Activated CD4-positive, alpha-beta T cell treated with anti-CD3 and anti-CD28 coated beads for 1 hour (primary cell): Measurements from ENCODE around the gene ABCC1.

Experiments used
- DNase-seq: peaks from one replicate; pipeline ENCODE4 v3.0.0-alpha.2; 2020

Gene ABCC1

GRCh38 chr16:16025214-16025968 is 76.0 kb downstream of the ABCC1 start:
- no peak for DNase-seq

GRCh38 chr16:16027728-16028310 is 78.4 kb downstream of the ABCC1 start:
- DNase-seq, result no peak

DNA sequence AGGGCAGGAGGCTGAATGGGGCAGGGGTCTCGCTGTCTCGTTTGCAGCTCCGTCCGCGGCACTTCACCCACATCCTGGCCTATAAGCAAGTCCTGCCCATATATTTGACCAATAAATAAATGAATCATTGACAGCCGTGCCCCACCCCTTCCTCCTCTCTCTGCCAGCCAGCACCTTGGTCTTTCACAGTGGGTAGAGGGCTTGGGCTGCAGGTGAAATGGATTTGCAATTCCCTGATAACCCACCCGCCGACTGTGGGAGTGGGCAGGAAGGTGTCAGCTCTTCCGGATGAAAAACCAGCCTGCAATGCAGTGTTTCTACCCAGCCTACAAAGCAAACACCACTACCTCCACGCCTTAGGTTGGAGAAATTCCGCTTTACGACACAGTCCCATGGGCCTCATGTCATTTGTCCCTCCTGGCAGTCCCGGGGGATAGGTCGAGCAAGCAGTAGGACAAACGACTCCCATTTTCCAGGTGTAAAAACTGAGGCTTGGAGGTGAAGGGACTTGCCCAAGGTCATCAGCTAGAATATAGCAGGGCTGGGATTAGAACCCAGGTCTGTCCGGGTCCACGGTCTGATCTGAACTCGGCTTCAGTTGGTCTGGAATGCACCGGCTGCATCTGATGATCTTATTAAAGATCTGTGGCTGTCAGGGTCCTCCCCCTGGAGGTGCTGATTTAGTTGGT is 79.0 kb downstream of the ABCC1 start:
- DNase-seq, result no peak

DNA sequence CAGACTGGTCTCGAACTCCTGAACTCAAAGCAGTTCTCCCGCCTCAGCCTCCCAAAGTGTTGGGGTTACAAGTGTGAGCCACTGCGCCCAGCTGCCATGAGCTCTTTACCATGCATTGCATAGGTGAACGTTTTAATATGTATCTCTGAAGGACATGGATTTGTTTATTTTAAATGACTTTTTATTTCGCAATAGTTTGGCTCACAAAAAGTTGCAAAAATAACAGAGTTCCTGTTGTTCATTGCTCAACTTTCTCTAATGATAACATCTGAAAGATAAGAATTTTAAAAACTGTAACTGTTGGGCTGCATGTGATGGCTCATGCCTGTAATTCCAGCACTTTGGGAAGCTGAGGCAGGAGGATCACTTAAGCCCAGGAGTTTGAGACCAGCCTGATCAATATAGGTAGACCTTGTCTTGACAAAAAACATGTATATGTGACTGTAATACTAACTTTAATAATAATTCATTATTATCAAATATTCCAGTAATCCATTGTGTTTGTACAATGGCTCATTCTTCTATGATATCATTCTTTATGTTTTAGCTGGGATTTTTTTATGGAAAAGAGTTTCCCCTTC is 80.1 kb downstream of the ABCC1 start:
- no peak for DNase-seq

DNA sequence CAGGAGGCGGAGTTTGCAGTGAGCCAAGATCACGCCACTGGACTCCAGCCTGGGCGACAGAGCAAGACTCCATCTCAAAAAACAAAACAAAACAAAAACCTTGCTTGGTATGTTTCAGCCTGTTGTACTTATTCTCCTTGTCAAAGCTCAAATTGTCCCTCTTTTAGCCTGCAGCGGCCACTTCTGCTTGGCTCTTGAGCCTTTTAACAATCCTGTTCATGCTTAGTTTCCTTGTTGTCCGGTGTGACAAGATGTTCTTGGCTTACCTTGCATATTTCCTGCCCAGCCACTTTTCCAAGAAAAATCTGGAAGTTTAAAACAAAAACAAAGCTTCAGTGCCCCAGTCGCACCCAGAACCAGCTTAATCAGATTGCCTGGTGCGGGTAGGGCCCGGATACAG is 81.0 kb downstream of the ABCC1 start:
- no peak for DNase-seq

- DNase-seq, result no peak
These were observed 82.0 kb downstream of the ABCC1 start for GRCh38 chr16:16031401-16031800.

- DNase-seq, result no peak
These were observed 83.0 kb downstream of the ABCC1 start for GRCh38 chr16:16032271-16032979.

DNA sequence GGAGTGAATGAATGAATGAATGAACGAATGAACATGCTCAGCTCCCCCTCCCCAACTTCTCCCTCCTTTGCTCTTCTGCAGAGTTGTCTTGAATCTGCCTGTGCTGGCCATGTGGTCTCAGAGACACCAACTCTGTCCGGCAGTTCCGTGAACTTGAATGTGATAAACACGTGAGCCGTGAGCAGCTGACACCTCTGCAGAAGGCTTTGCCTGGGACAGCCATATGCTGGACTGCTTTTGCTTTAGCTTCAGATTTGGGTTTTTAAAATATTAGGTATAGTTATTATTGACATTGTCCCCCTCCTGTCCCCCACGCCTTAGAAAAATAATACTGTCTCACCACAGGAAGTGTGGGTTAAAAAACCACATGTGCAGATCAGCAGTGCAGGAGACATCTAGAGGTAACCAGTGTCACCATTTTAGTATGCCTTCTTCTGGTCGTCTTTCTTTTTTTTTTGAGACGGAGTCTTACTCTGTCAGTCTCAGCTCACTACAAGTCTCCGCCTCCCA is 83.8 kb downstream of the ABCC1 start:
- no peak for DNase-seq

DNA sequence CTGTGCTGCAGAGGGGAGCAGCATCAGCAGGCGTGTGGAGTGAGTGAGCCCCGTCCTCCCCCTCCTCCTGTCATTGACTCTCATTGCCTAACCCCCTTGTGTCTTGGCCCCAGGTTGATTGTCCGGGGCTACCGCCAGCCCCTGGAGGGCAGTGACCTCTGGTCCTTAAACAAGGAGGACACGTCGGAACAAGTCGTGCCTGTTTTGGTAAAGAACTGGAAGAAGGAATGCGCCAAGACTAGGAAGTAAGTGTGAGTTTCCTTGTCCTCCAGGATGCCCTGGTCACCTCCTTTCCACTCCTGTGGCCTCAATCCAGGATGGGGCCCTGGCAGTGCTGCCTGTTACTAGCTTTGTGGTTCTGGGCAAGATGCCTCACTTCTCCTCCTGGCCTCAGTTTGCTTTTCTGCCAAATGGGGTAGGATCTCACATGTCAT is 87.0 kb downstream of the ABCC1 start:
- DNase-seq, result no peak

DNA sequence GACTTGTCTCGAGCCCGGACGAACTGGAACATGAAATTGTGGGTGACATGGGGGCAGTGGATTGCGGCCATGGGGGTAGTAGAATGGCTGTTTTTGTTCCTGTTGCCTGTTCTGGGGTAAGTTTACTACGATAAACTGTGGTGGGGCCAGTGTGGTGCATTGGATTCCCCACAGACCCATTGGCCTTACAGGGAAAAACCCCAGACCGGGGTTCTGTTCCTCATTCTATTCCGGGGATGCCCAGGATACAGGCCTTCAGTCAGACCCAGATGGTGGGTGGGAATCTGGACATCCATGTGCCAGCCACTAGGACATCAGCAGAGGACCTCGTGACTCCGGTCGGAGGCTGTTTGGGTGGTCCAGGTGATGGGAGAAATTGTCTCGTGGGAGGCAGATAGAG is 88.1 kb downstream of the ABCC1 start:
- no peak for DNase-seq

- no peak for DNase-seq
These were observed 88.6 kb downstream of the ABCC1 start for GRCh38 chr16:16037970-16038369.

DNA sequence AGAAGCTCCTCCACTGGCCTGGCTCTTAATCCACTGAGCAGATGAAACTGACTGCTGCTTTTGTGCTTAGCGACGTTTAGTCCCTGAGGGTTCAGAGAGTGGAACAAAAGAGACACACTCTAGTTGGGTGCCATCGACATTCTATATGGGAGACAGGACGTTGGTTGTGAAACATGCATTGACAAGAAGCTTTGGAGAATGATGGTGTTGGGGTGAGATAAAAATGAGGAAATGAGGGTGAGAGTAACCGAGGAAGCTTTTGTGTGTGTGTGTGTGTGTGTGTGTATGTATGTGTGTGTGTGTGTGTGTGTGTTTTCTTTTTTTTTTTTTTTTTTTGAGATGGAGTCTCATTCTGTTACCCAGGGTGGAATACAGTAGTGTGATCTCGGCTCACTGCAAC is 89.5 kb downstream of the ABCC1 start:
- no peak for DNase-seq

- DNase-seq, result no peak
These were observed 91.9 kb downstream of the ABCC1 start for GRCh38 chr16:16041196-16041892.

- no peak for DNase-seq
These were observed 92.7 kb downstream of the ABCC1 start for GRCh38 chr16:16042076-16042475.

DNA sequence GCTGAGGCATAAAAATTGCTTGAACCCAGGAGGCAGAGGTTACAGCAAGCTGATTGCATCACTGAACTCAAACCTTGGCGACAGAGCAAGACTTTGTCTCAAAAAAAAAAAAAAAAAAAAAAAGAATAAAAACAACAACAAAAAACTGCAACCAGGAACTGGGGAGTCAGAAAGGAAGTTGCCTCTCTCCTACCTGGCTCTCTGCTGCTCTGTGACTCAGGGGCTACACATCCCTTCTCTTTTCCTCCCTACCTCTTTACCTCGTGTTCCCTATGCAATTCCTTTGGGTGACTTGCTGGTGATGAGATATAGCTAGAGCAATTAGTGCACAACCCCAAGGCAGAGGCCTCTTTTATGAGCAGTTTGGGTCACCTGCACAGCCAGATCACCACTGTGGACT is 95.9 kb downstream of the ABCC1 start:
- no peak for DNase-seq

DNA sequence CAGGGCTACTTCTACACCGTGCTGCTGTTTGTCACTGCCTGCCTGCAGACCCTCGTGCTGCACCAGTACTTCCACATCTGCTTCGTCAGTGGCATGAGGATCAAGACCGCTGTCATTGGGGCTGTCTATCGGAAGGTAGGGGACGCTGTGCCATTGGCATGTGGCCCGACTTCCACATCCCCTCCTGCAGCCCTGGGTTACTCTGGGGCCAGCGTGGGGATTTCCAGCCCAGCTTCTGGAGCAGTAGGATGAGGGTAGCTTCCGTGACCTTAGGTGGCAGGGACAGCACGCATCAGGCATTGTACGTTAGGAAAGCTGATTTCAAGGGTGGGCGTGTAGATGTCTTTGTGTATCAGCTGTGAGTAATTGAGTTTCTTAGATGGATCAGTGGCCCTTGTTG is 96.5 kb downstream of the ABCC1 start:
- no peak for DNase-seq

- DNase-seq, result no peak
These were observed 98.3 kb downstream of the ABCC1 start for GRCh38 chr16:16047761-16048160.

GRCh38 chr16:16048904-16049582 is 99.6 kb downstream of the ABCC1 start:
- DNase-seq, result no peak

DNA sequence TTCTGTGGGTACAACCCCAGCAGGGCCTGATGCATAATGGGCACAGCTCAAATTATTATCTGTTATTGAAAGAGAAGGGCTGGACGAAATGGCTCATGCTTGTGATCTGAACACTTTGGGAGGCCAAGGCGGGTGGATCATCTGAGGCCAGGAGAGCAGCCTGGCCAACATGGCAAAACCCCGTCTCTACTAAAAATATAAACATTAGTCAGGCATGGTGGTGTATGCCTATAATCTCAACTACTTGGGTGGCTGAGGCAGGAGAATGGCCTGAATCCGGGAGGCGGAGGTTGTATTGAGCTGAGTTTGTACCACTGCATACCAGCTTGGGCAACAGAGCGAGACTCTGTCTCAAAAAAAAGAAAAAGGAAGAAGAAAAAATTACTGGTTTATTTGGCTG is 100.7 kb downstream of the ABCC1 start:
- DNase-seq, result no peak

GRCh38 chr16:16051132-16051531 is 101.7 kb downstream of the ABCC1 start:
- no peak for DNase-seq

GRCh38 chr16:16052916-16053315 is 103.5 kb downstream of the ABCC1 start:
- DNase-seq, result no peak

DNA sequence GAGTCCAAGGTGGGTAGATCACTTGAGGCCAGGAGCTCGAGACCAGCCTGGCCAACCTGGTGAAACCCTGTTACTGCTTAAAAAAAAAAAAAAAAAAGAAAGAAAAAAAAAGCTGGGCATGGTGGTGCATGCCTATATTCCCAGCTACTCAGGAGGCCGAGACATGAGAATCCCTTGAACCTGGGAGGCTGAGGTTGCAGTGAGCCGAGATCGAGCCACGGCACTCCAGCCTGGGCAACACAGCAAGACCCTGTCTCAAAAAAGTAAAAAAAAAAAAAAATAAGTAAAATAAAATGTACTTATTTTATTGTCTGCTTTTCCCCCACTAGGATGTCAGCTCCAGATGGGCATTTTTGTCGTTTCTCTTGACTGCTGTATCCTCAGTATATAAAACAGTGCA is 107.7 kb downstream of the ABCC1 start:
- no peak for DNase-seq
